GM13977 (cell line): ENCODE data around the gene SOCS1.

Experiments
- DNase-seq: peaks from one replicate; pipeline ENCODE4 v3.0.0; 2012; ENCODE audit warnings: low spot score
- in situ Hi-C: fragments of 300-500 bp; cut with MboI; formaldehyde crosslinking; loops from one replicate; pipeline ENCODE4 v1.12.0; 2022; ENCODE audit warnings: low sequenced_read_pairs, low pct_unique_long_range_greater_than_20kb, mixed read lengths, inconsistent platforms; ENCODE audit not compliant: unreplicated experiment
- TF ChIP-seq, protein P1 (sequence below): IDR thresholded peaks from 2 replicates; pipeline ENCODE4 v1.5.1; 2012; ENCODE audit warnings: mild to moderate bottlenecking, control low read depth; ENCODE audit not compliant: insufficient read depth; ENCODE audit errors: extremely low read depth, missing control alignments

Gene SOCS1

DNA sequence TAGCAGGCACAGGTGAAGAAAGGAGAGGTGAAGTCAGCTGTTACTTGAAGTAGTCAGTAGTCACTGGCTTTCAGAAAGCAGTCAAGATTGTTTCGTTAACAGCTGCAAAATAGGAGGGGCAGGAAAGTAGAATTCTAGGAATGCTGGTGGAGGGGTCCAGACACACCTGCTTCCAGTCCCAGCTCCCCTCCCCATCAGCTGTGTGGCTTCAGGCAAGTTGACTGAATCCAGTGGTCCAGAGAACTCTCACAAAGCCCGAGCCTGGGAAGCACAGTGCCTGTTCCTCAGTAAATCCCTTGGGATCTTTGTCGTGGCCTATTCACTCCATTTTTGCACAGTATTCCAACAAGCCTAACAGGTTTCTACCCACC lies 4.6 kb upstream of the SOCS1 start:
- in situ Hi-C loops: no loop called here
- no peak for DNase-seq
- TF ChIP-seq, protein P1, sequence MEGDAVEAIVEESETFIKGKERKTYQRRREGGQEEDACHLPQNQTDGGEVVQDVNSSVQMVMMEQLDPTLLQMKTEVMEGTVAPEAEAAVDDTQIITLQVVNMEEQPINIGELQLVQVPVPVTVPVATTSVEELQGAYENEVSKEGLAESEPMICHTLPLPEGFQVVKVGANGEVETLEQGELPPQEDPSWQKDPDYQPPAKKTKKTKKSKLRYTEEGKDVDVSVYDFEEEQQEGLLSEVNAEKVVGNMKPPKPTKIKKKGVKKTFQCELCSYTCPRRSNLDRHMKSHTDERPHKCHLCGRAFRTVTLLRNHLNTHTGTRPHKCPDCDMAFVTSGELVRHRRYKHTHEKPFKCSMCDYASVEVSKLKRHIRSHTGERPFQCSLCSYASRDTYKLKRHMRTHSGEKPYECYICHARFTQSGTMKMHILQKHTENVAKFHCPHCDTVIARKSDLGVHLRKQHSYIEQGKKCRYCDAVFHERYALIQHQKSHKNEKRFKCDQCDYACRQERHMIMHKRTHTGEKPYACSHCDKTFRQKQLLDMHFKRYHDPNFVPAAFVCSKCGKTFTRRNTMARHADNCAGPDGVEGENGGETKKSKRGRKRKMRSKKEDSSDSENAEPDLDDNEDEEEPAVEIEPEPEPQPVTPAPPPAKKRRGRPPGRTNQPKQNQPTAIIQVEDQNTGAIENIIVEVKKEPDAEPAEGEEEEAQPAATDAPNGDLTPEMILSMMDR: no peak

DNA sequence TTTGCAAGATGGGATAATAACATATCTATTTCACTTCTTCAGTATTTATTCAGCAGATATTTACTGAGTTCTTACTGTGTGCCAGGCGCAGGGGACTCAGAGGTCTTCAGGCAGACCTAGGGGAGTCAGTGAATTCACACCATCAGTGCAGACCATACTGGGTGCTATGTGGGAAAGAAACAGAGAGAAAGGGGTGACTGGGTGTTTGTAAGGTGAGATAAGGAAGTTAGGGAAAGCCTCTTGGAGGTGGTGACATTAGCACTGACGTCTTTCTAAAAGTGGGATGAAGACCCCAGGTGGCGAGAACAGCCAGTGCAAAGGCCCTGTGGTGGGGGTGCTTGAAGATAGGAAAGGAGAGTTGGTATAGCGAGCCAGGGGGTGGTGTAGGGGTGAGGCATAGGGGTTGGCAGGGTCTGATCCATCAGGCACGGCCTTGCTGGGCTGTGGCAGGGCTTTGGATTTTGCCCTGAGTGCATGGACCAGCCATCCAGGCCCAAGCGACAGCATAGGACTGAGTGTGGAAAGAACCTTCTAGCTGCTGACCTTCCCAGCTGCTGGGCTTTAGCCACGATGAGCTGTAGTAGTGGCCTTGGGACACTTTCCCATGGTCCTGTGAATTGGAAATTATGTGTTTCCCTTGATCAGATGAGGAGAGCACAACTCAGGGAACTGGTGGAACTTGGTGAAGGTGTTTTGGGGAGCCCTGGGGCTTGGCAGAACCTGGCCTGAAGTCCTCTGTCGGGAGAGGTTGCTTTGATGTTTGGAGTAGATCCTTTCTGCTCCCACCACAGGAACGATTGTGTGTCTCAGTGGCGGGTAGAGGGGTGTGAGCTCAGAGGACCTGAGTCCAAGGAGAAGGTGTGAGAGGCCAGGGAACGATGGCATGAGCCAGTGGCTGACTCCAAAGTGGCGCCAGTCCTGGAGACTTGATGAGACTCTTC lies 3.9 kb upstream of the SOCS1 start:
- TF ChIP-seq, protein P1: no peak
- DNase-seq: no peak
- in situ Hi-C loops: loop anchor here (10.0 kb wide), 1 partner anchor 295 kb away; no protein-coding TSS in a partner anchor

DNA sequence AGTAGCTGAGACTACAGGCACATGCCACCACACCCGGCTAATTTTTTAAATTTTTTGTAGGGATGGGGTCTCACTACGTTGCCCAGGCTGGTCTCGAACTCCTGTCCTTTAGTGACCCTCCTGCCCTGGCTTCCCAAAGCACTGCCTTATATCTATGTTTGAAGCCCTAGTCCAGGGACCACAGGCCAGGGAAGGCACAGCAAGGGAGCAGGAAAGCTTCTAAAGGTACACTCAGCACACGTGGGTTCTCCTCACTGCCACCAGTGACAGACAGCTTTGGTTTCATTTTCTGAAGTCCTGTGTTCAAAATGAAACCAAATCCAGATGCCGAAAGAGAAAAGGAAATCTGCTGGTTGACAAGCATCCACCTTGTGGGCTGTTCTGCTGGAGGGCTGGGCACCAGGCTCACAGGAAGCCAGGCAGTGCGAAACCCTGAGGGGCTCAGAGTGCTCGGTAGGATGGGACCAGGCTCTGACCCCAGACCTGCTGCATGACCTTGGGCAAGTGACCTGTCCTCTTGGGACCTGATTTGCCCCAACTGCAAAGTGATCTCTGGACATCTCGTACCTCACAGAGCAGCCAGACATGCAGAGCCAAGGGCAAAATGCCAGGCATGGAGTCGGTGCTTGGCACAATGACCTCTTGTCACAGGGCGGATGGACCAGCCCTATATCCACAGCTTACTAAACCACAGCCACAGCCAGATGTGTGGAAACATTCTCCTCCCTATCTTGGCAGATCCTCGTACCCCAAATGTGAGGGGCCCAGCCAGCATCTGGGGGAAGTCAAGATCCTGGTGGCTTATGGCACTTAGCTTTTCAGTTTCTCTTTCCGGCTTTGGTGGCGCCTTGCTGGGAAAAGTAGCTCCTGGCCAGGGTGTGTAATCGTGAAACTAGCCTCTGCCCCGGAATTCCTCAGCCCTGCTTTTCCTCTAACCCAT lies 2.8 kb upstream of the SOCS1 start:
- DNase-seq: peak; percentile 83
- in situ Hi-C loops: loop anchor here (10.0 kb wide), 1 partner anchor 294 kb away; no protein-coding TSS in a partner anchor
- TF ChIP-seq, protein P1: no peak

DNA sequence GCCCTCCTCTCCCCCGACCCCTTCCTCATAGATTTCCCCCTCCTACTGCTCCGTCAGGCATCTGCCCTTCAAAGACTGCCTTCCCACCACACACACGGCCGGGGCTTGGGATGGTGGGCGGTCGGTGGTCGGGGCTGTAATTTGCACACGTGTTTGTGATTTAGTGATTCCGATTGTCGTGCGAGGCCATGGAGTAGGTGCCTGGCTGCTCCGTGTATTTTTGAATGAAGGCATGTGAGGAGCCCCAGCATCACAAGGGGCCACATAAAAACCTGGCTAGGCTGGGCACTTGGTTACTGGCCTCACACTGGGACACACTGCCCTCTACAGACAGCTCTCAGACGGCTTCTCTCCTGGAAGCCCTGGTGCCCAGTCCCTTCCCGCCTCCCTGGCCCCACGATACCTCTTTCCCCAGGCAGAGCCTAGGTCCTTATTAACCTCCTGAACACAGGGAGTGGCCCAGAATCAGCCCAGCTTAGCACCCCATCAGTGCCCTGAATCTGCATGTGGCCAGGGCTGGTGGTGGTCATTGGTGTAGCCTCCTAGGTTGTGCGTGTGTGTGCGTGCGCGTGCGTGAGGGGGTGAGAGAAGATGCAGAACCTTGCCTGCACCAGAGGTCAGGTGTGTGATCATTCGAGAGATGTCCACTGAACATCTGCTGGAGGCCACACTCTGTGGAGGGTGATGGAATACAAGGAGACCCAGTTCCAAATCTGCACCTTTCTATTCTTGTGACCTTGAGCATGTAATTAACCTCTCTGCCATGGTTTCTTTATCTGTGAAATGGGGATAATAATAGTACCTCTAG lies 1.3 kb upstream of the SOCS1 start:
- TF ChIP-seq, protein P1: peak; percentile 68
- DNase-seq: peak; percentile 74
- in situ Hi-C loops: loop anchor here (10.0 kb wide), 1 partner anchor 293 kb away; no protein-coding TSS in a partner anchor

DNA sequence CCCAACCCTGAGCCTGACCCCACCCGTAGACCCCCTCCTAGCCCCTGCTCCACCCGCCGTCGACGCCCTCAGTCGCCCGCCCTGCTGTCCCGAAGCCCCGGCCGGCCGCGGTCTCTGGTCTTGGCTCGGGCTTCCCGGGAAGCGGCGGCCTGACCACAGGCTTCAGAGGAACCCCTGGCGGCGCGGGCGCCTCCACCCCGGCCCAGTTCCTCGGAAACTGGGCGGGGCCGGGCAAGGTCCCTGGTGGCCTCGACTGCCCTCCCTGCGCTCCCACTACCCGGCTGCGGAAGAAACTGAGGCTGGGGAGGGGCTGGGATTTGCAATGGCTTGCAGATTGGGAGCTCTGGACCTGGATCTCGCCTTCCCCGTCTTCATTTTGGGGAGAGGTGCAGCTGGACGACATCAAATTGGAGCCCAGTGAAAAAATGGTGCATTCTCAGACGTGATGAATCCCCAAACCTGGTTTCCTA lies 692 bp upstream of the SOCS1 start:
- TF ChIP-seq, protein P1: no peak
- in situ Hi-C loops: loop anchor here (10.0 kb wide), 1 partner anchor 292 kb away; no protein-coding TSS in a partner anchor
- no peak for DNase-seq
